HepG2 (cell line): ENCODE data around the gene CDSN. TPM values are rescaled to one million over a fixed set of nuclear protein-coding genes. Genes with fewer than 3 reads are reported as not detected.

Source experiments
- ARHGAP35 ChIP-seq: sonication (generic); formaldehyde crosslinking; IDR thresholded peaks from 2 replicates; pipeline ENCODE4 v1.9.0; 2022; ENCODE audit warnings: mild to moderate bottlenecking, inconsistent platforms, moderate library complexity, missing genetic modification reagents, borderline replicate concordance
- FIP1L1 ChIP-seq: fragments of 200-400 bp; formaldehyde crosslinking; IDR thresholded peaks from 2 replicates; pipeline ENCODE4 v1.6.1; 2018; ENCODE audit warnings: low read depth, mild to moderate bottlenecking, low read length, moderate library complexity, borderline replicate concordance; ENCODE audit not compliant: insufficient read depth
- HNF4A ChIP-seq: sonication (generic); formaldehyde crosslinking; IDR thresholded peaks from 2 replicates; pipeline ENCODE4 v1.4.0; 2020; ENCODE audit warnings: missing genetic modification reagents
- KDM6A ChIP-seq: IDR thresholded peaks from 2 replicates; pipeline ENCODE4 v1.6.1; 2016; ENCODE audit warnings: low read depth
- MEIS2 ChIP-seq: sonication (generic); formaldehyde crosslinking; IDR thresholded peaks from 2 replicates; pipeline ENCODE4 v1.9.0; 2021; ENCODE audit warnings: mild to moderate bottlenecking, missing genetic modification reagents
- PRDM15 ChIP-seq: sonication (generic); formaldehyde crosslinking; IDR thresholded peaks from 2 replicates; pipeline ENCODE4 v1.4.0; 2020; ENCODE audit warnings: missing genetic modification reagents
- SP5 ChIP-seq: IDR thresholded peaks from 2 replicates; pipeline ENCODE4 v1.6.1; 2016; ENCODE audit warnings: low read depth, borderline replicate concordance
- THAP9 ChIP-seq: sonication (generic); formaldehyde crosslinking; IDR thresholded peaks from 2 replicates; pipeline ENCODE4; 2020; ENCODE audit warnings: missing genetic modification reagents, mild to moderate bottlenecking, borderline replicate concordance
- ZNF292 ChIP-seq: sonication (generic); formaldehyde crosslinking; IDR thresholded peaks from 2 replicates; pipeline ENCODE4 v1.8.1; 2022; ENCODE audit warnings: mild to moderate bottlenecking, low read depth, missing genetic modification reagents, borderline replicate concordance
- ZNF414 ChIP-seq: sonication (generic); formaldehyde crosslinking; IDR thresholded peaks from 2 replicates; pipeline ENCODE4 v1.5.0; 2020; ENCODE audit warnings: missing genetic modification reagents
- ZNF550 ChIP-seq: sonication (generic); formaldehyde crosslinking; IDR thresholded peaks from 2 replicates; pipeline ENCODE4 v1.4.0; 2020; ENCODE audit warnings: mild to moderate bottlenecking, missing genetic modification reagents, borderline replicate concordance
- ZNF574 ChIP-seq: sonication (generic); formaldehyde crosslinking; IDR thresholded peaks from 2 replicates; pipeline ENCODE4 v1.4.0; 2020; ENCODE audit warnings: missing genetic modification reagents
- ZSCAN5A ChIP-seq: sonication (generic); formaldehyde crosslinking; IDR thresholded peaks from 2 replicates; pipeline ENCODE4 v1.8.0; 2022; ENCODE audit warnings: mild to moderate bottlenecking, missing genetic modification reagents, borderline replicate concordance
- polyA plus RNA-seq, 8 experiments: library from polyadenylated mRNA; depleted of rRNA in 3 of 8; stranded (reverse) in 7 of 8; unstranded in 1 of 8; fragments of >200 nt; fragmentation: Illumina TruSeq in 4 of 8; extraction: Trizol in 4 of 8; gene quantifications; 2 replicates each; pipeline versions ENCODE4 v1.2.1 to v1.2.3, GENCODE V29; 2011 to 2016; ENCODE audit warnings: low read depth in 4 of 8, missing spikeins in 1 of 8, mixed read lengths in 1 of 8; ENCODE audit not compliant: insufficient read depth in 1 of 8
- total RNA-seq, 5 experiments: library from RNA; depleted of rRNA; stranded (reverse); fragments of >200 nt; fragmentation: Illumina TruSeq; extraction: Trizol; gene quantifications; 2 replicates each; pipeline ENCODE4 v1.2.3, GENCODE V29; 2016; ENCODE audit warnings: low read depth in 1 of 5

CDSN gene
- total and polyA plus RNA-seq, 2 of the 13 experiments (the other 11 are each of a cell fraction or from before 2014, with no cell fraction given), result not detected

- 0 out of 2 replicates have a peak, but pooled peaks have one; percentile 28 for TF ChIP-seq MEIS2 (CRISPR knock-in tag)
- TF ChIP-seq FIP1L1, result no peak
- TF ChIP-seq SP5 (CRISPR knock-in tag), result 0 out of 2 replicates have a peak, but pooled peaks have one; percentile 7
- no peak for TF ChIP-seq KDM6A
- no peak for TF ChIP-seq ZNF550 (CRISPR knock-in tag)
- TF ChIP-seq ZNF292 (CRISPR knock-in tag), result no peak
- no peak for TF ChIP-seq ZNF414
- TF ChIP-seq THAP9 (CRISPR knock-in tag), result no peak
- TF ChIP-seq ARHGAP35 (CRISPR knock-in tag), result no peak
- peak; percentile 44; the same call in 1 of the 2 replicates for TF ChIP-seq ZNF574 (CRISPR knock-in tag)
- no peak for TF ChIP-seq PRDM15 (CRISPR knock-in tag)
- peak; percentile 56; the same call in 1 of the 2 replicates for TF ChIP-seq HNF4A (CRISPR knock-in tag)
- TF ChIP-seq ZSCAN5A (CRISPR knock-in tag), result peak; percentile 70; the same call in 1 of the 2 replicates
These were observed 38.9 kb upstream of the CDSN start (continued) for GRCh38 chr6:31158863-31159855.
